Spleen (tissue), 7 donors: Measurements from ENCODE around the gene KCNG4.

Experiments used
- CTCF ChIP-seq, 11 experiments: fragments of 200-600 bp in 7 of 11; fragments of 450-650 bp in 4 of 11; sonication (generic) in 4 of 11; IDR thresholded peaks in 8 of 11; conservative IDR thresholded peaks in 3 of 11; 1 replicate in 7 of 11; 2 replicates in 4 of 11; pipeline versions ENCODE4 v1.4.0 to v1.8.0; 2016 to 2021; ENCODE audit warnings: antibody characterized with exemption in 11 of 11, inconsistent platforms in 4 of 11, mild to moderate bottlenecking in 1 of 11
- POLR2A ChIP-seq, 3 donors: fragments of 450-650 bp; IDR thresholded peaks; one replicate each; pipeline ENCODE4 v1.5.1; 2017; ENCODE audit warnings: antibody characterized with exemption in 3 of 3, mild to moderate bottlenecking in 1 of 3
- donor health status: DM: no; HTN: no; CAD: no; lungs with moderate emphysema.
- donor health status: DM: no; HTN: no; CAD: no.
- donor health status: DM: no; HTN: no; CAD: no.

DNA sequence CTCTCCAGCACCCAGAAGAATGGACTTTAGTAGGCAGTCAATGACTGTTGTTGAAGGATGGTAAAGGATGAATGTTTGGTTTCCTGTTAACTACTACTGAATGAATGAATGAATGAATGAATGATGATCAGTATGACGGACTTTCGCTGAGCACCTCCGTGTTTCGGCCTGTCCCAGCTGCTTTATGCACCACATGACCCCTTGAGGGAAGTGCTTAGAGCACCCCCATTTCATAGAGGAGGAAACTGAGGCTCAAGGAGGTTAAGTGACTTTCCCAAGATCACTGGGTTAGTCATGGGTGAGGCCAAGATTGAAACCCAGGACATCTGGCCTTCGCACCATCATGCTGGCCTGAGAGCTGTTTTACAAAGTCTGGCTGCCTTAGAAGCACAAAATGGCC, 6.8 kb downstream of the KCNG4 start:
- TF ChIP-seq CTCF (IDR thresholded peaks at IDR 0.05 in 8 of 11, conservative IDR thresholded peaks at IDR 0.05 in 3 of 11) (no peak), POLR2A (IDR thresholded peaks at IDR 0.05) (no peak)
